HUES48 (cell line): ENCODE data around the gene RGS6.

Source experiments
- H3K27ac ChIP-seq: one replicate; pipeline ENCODE4 v1.7.0; 2013; ENCODE audit warnings: low read depth, low read length, inconsistent platforms
- H3K27me3 ChIP-seq: 2 replicates; pipeline ENCODE4 v1.6.1; 2013; ENCODE audit warnings: mild to moderate bottlenecking, low read length; ENCODE audit not compliant: control insufficient read depth, insufficient read depth
- H3K36me3 ChIP-seq: 2 replicates; pipeline ENCODE4 v1.6.1; 2013; ENCODE audit warnings: low read length; ENCODE audit not compliant: control insufficient read depth, insufficient read depth
- H3K4me1 ChIP-seq: 2 replicates; pipeline ENCODE4 v1.6.1; 2013; ENCODE audit warnings: mild to moderate bottlenecking, low read length; ENCODE audit not compliant: control insufficient read depth, insufficient read depth
- H3K4me3 ChIP-seq: 2 replicates; pipeline ENCODE4 v1.5.1; 2013; ENCODE audit warnings: mild to moderate bottlenecking, low read depth, low read length
- H3K9ac ChIP-seq: 2 replicates; pipeline ENCODE4 v1.6.1; 2013; ENCODE audit warnings: mild to moderate bottlenecking, low read depth, low read length, moderate library complexity
- H3K9me3 ChIP-seq: 2 replicates; pipeline ENCODE4 v1.6.1; 2013; ENCODE audit warnings: low read length; ENCODE audit not compliant: control insufficient read depth, insufficient read depth

Gene RGS6

DNA sequence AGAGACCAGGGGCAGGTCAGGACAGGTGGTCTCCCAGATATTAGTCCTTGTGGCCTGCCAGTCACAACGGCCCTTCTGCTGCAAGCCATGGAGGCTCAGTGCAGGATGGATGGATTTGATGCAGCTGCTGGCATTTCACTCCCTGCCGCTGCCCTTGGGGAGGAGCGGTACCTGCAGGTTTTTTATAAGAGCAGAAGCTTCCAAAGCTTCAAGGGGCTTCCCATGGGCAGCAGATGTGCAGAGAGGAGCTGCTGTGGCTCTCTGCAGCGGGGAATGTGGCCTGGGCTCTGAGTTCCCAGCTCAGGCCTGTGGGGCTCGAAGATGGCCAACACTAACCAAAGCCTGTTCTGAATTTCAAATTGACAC, 582.4 kb downstream of the RGS6 start:
- Histone ChIP-seq H3K9ac (no peak overlapping the region), H3K27me3 (no peaks in the 10 kb centered on the region), H3K9me3 (no peaks in the 10 kb centered on the region), H3K4me1 (no peaks in the 10 kb centered on the region), H3K27ac (no peak overlapping the region), H3K36me3 (no peaks in the 10 kb centered on the region), H3K4me3 (no peak overlapping the region)

DNA sequence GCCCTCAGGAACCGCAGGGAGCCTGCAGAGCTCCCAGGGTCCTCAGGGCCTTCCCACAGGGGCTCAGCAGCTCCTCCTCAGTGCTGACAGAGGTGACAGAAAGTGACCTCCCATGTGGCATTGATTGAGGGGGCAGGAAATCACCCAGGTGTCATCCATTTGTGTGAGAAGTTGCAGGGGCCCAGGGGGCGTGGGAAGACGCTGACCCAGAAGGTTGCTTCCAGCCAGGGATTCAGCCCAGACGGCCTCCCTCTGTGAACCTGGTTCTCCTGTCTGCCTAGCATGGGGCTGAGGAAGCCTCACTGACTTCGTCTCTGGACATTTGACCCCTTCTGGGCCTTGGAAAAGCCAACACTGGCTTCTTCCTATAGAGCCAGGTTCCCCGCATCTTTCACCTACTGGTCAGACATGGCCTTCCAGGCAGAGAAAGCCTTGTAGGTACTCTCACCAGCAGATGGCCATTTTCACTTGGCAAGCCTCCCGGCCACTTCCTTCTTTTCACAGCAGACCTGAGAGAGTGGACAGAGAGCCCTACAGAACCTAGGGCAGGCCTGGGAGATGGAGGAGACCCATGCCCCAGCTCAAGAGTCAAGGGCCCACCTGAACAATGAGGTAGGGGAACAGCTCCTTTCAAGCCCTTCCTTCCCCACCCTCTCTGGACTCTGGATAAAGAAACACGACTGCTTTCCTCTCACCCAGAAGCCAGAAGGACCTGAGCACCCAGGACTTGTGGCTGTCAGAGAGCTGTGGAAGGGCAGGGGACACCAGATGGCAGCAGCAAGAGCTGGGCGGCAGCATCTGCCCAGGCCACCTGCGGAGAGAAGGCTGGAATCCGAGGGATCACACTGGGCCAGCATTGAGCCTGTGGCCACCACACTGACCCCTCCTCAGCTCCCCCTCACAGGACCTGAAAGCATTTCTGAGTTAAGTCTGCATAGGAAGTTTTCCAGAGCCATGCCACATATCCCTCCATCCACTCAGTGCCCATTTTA, 583.8 kb downstream of the RGS6 start:
- no peaks in the 10 kb centered on the region for H3K4me1 ChIP-seq
- H3K9me3 ChIP-seq: no peaks in the 10 kb centered on the region
- H3K27me3 ChIP-seq: no peaks in the 10 kb centered on the region
- no peaks in the 10 kb centered on the region for H3K36me3 ChIP-seq
- no peak overlapping the region for H3K27ac ChIP-seq
- H3K4me3 ChIP-seq: no peak overlapping the region
- H3K9ac ChIP-seq: no peak overlapping the region

DNA sequence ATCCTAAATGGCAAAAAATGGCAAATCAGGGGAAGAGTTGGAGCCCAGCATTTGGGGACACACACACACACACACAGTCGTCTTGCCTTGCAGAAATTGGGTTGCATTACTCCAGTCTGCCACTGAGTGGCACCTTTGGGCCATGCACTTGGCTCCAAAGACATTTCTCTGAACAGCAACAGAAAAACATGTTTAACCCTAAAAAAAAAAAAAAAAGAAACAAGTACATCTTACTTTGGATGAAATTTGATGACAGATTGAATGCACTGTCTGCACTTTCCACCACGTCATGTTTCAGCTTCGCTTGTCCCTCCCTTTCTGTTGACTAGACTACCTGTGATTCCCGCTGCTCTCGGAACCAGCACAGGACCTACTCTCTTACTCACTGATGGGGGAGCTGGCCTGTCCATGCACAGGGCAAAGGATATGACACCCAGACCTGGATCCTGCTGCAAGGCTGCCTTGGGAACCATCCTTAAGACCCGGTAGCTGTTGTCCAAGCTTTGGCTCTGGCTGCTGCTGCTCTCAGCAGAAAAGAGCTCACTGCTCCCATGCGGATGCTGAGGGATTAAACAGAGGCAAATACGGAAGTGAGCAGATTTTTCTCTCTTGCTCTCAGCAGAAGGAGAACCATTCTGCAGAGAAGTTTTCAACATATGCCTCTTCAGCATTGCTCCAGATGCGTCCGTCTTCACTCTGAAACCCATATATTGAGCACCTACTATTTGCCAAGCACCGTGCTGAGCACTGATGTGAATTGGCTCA, 584.9 kb downstream of the RGS6 start:
- no peak overlapping the region for H3K27ac ChIP-seq
- H3K27me3 ChIP-seq: no peaks in the 10 kb centered on the region
- no peak overlapping the region for H3K9ac ChIP-seq
- H3K36me3 ChIP-seq: no peaks in the 10 kb centered on the region
- H3K4me1 ChIP-seq: no peaks in the 10 kb centered on the region
- H3K9me3 ChIP-seq: no peaks in the 10 kb centered on the region
- no peak overlapping the region for H3K4me3 ChIP-seq

DNA sequence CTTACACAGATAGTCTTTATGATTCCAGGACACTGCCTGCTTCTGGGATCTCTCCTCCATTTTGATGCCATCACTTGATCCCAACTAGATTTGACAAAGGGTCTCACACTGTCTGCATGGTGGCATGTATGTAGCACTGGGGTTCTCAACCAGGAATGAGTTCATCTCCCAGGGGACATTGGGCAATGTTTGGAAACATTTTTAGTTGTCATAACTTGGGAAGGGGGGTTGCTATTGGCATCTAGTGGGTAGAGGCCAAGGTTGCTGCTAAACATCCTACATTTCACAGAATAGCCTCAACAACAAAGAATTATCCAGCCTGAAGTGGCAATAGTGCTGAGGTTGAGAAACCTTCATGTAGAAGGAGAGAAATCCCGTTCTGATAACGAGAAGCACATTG, 585.5 kb downstream of the RGS6 start:
- Histone ChIP-seq H3K27me3 (no peaks in the 10 kb centered on the region), H3K9me3 (no peaks in the 10 kb centered on the region), H3K36me3 (no peaks in the 10 kb centered on the region), H3K27ac (no peak overlapping the region), H3K9ac (no peak overlapping the region), H3K4me1 (no peaks in the 10 kb centered on the region), H3K4me3 (no peak overlapping the region)

DNA sequence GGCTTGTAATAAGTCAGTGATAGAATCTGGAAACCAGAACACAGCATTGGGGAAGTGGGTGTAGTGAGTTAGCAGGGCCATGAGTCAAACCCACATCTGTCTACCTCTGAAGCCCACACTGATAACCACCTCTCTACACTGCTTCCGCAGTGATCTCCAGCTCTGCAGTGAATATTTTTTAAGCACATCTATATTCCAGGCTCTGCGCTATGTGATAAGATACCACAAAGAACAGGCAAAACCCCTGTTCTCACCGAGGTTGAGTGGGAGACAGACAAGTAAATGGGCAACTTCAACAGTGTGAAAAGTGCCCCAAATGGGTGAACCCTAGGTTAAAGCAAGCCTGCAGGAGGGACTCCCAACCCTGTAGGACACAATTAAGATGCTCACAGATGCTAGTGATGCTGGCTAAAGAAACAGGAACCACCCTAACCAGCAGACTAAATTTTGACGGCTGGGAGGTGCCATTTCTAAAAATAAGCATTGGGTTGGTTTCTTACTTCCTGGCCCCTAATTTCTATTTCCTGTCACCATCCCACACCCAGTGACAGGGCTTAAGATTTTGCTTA, 586.7 kb downstream of the RGS6 start:
- Histone ChIP-seq H3K9ac (no peak overlapping the region), H3K27me3 (no peaks in the 10 kb centered on the region), H3K36me3 (no peaks in the 10 kb centered on the region), H3K4me1 (no peaks in the 10 kb centered on the region), H3K27ac (no peak overlapping the region), H3K9me3 (no peaks in the 10 kb centered on the region), H3K4me3 (no peak overlapping the region)

DNA sequence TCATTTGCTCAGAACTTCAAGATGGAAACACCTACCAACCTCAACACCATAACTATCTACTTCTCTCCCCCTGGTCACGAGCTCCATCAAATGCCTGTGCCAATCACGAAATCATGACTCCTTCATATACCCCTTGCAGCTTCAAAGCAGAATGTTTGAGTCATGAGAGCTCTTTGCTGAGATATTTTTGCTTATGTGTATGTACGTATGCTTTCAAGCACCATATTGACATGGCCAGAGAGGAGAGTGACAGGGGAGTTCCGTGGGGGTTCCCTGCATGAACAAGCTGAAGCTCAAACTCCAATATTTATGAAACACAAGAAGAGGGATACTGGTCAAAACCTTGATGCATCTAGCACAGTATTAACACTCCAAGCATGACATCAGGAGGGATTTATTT, 587.3 kb downstream of the RGS6 start:
- Histone ChIP-seq H3K27ac (no peak overlapping the region), H3K9ac (no peak overlapping the region), H3K36me3 (no peaks in the 10 kb centered on the region), H3K27me3 (no peaks in the 10 kb centered on the region), H3K4me1 (no peaks in the 10 kb centered on the region), H3K4me3 (no peak overlapping the region), H3K9me3 (no peaks in the 10 kb centered on the region)

DNA sequence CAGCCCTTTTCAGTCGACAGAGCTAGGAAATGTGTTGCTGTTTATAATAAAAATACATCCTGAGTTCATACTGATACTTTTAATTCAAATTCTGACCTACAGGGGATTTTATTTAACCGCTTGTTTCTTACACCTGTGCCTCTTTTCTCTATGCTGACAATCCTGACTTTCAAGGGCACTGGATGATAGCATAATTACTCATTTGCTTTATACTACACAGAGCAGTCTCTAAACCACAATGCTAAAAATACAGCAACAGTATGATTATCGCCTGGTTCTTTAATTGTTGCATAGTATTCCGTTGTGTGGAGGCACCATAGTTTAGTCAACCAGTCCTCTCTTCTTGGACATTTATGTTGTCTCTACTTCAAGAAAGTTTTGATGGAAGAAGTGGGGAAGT, 588.8 kb downstream of the RGS6 start:
- no peaks in the 10 kb centered on the region for H3K27me3 ChIP-seq
- no peaks in the 10 kb centered on the region for H3K4me1 ChIP-seq
- no peaks in the 10 kb centered on the region for H3K36me3 ChIP-seq
- H3K27ac ChIP-seq: no peak overlapping the region
- no peak overlapping the region for H3K9ac ChIP-seq
- no peaks in the 10 kb centered on the region for H3K9me3 ChIP-seq
- no peak overlapping the region for H3K4me3 ChIP-seq

DNA sequence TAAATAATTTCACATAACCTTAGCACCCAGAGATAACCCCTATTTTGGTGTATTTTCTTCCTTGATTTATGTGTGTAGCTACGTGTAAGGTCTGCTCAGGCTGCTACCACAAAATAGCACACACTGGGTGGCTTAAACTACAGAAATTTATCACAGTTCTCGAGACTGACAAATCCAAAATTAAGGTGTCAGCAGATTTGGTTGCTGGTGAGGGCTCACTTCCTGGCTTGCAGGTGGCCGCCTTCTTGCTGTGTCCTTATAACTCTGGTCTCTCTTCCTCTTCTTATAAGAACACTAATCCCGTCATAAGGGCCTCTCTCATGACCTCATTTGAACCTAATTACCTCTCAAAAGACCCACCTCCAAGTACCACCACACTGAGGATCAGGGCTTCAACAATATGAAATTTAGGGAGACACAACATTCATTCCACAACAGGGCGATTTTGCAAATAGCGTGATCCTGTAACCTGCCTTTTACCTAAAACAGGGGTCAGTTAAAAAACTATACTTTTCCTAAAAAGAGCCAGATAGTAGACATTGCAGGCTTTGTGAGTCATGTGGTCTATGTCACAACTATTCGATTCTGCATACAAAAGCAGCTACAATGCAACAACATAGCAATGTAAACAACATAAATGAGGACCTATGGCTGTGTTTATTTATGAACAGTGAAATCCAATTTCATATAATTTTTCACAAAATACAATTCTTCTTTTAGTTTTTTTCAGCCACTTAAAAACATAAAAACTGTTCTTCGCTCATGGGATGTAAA, 589.9 kb downstream of the RGS6 start:
- Histone ChIP-seq H3K4me3 (no peak overlapping the region), H3K9ac (no peak overlapping the region), H3K4me1 (no peaks in the 10 kb centered on the region), H3K27me3 (no peaks in the 10 kb centered on the region), H3K36me3 (no peaks in the 10 kb centered on the region), H3K27ac (no peak overlapping the region), H3K9me3 (no peaks in the 10 kb centered on the region)

DNA sequence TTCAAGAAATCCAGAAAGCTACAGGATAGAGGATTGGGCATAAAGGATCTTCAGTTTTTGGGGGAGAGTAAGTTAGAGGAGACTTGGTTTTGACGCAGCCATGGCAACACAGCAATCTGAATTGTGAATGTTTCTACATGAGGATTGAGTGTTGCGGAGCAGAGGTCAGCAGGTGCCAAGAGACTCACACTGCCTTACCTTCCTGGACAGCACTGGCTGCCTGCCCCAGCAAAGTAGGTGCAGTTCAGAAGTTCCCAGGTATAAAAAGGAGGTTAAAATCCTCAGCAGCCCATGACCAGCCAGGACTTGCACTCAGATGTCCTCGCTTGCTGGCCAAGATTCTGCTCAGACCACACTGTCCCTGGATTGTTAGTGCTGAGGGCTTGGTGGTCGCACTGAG, 590.6 kb downstream of the RGS6 start:
- H3K27ac ChIP-seq: no peak overlapping the region
- no peaks in the 10 kb centered on the region for H3K27me3 ChIP-seq
- H3K9ac ChIP-seq: no peak overlapping the region
- no peaks in the 10 kb centered on the region for H3K9me3 ChIP-seq
- H3K4me1 ChIP-seq: no peaks in the 10 kb centered on the region
- H3K4me3 ChIP-seq: no peak overlapping the region
- no peaks in the 10 kb centered on the region for H3K36me3 ChIP-seq

DNA sequence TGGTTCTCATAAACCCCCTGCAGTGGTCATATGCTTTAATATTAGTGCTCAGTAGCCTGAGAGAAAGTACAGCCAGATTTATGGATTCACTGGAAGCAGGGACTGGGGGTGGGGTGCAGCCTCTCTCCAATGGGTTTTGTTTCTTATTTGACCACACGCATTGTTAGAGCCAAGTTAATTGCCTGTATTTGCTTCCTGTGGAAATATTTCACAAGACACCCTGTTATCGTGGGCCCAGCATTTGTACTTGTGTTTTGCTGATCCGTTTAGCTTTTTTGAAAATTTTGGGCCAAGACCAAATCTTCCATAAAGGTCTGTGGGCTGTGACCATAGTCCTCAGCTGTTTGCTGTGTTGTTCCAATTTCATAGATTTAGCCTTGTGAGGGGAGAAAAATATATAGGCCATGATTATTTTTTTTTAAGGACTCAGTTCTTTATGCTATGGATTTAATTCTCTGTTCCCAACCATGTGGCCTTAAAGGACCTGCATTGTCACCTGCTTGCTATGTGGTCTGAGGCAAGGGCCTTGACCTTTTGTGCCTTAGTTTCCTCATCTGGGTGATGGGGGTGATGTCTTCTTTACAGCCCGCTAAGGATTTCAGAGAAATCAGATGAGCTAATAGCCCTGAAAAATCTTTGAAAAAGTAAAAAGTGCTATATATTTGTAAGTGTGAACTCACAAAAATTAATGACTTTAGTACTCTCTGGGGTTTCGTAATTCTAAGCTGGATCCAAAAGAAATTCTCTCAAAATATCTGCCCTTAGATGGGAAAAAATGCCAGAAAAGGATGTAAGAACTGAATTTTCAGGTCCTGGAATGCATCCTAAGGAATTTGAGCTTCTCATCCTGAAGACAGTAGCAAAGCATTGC, 591.4 kb downstream of the RGS6 start:
- 0 out of 2 replicates have a peak, but pooled peaks cover 3% of the 10 kb centered on the region for H3K4me1 ChIP-seq
- H3K4me3 ChIP-seq: no peak overlapping the region
- H3K36me3 ChIP-seq: no peaks in the 10 kb centered on the region
- H3K9ac ChIP-seq: no peak overlapping the region
- H3K27ac ChIP-seq: no peak overlapping the region
- H3K9me3 ChIP-seq: no peaks in the 10 kb centered on the region
- H3K27me3 ChIP-seq: no peaks in the 10 kb centered on the region
